IMR-90 (cell line): Measurements from ENCODE around the gene SLC38A9. TPM values are rescaled to one million over a fixed set of nuclear protein-coding genes. Genes with fewer than 3 reads are reported as not detected.

Source experiments
- ATAC-seq: fragments of 200-7000 bp; cut with Tn5 transposase; 2 replicates; pipeline ENCODE4 v1.9.1; 2020; ENCODE audit warnings: low read depth, mild to moderate bottlenecking, moderate library complexity
- BruUV-seq: library from RNA; stranded (reverse); fragments of 400-500 nt; replicated peaks from 2 replicates; lab custom pipeline; 2021; lab: Mats Ljungman, UMichigan
- CTCF ChIA-PET: fragments of 300-600 bp; formaldehyde crosslinking; extraction: SDS; loops from one replicate; lab custom pipeline; 2021; ENCODE audit warnings: antibody characterized with exemption; lab: Yijun Ruan, JAX
- POLR2A ChIA-PET: fragments of 300-600 bp; sonication (Branson Sonifier 250); formaldehyde crosslinking; loops from one replicate; lab custom pipeline; 2022; ENCODE audit warnings: antibody characterized with exemption; ENCODE audit not compliant: unreplicated experiment; lab: Charles Lee
- DNase-seq: peaks from one replicate; pipeline ENCODE4 v3.0.0; 2013
- H2AFZ ChIP-seq: replicated peaks from 2 replicates; pipeline ENCODE3; 2013; ENCODE audit warnings: low read length, mild to moderate bottlenecking; ENCODE audit not compliant: poor library complexity
- H2AK5ac ChIP-seq: 2 replicates; pipeline ENCODE4 v1.6.1; 2013; ENCODE audit warnings: low read depth, low read length, inconsistent platforms
- H2AK9ac ChIP-seq: replicated peaks from 2 replicates; pipeline ENCODE3; 2013; ENCODE audit warnings: mild to moderate bottlenecking, low read depth, low read length, moderate library complexity; ENCODE audit not compliant: poor library complexity
- H2BK120ac ChIP-seq: 2 replicates; pipeline ENCODE4 v1.6.1; 2013; ENCODE audit warnings: low read depth, low read length, inconsistent platforms
- H2BK15ac ChIP-seq: 3 replicates; pipeline ENCODE4 v1.6.1; 2013; ENCODE audit warnings: low read depth, low read length, inconsistent platforms
- H2BK20ac ChIP-seq: 2 replicates; pipeline ENCODE4 v1.6.1; 2013; ENCODE audit warnings: low read depth, mild to moderate bottlenecking, inconsistent platforms, low read length, moderate library complexity
- H2BK5ac ChIP-seq: 2 replicates; pipeline ENCODE4 v1.6.1; 2013; ENCODE audit warnings: mild to moderate bottlenecking, low read depth, low read length, inconsistent platforms; ENCODE audit not compliant: poor library complexity, severe bottlenecking
- H3K14ac ChIP-seq: replicated peaks from 2 replicates; pipeline ENCODE4 v1.6.1; 2013; ENCODE audit warnings: low read depth, low read length, inconsistent platforms
- H3K18ac ChIP-seq: 2 replicates; pipeline ENCODE4 v1.6.1; 2013; ENCODE audit warnings: low read depth, low read length, control low read depth
- H3K23ac ChIP-seq: 2 replicates; pipeline ENCODE4 v1.6.1; 2013; ENCODE audit warnings: low read depth, low read length, inconsistent platforms
- H3K27ac ChIP-seq: 2 replicates; pipeline ENCODE4 v1.5.1; 2013; ENCODE audit warnings: mild to moderate bottlenecking, control low read depth, low read length; ENCODE audit not compliant: insufficient read depth
- H3K27me3 ChIP-seq: 2 replicates; pipeline ENCODE4 v1.6.1; 2013; ENCODE audit warnings: low read length; ENCODE audit not compliant: control insufficient read depth, insufficient read depth
- H3K36me3 ChIP-seq: 2 replicates; pipeline ENCODE4 v1.6.1; 2013; ENCODE audit warnings: low read length, mixed read lengths; ENCODE audit not compliant: control insufficient read depth, insufficient read depth
- H3K4ac ChIP-seq: 2 replicates; pipeline ENCODE4 v1.6.1; 2013; ENCODE audit warnings: low read depth, low read length, inconsistent platforms
- H3K4me1 ChIP-seq: 2 replicates; pipeline ENCODE4 v1.6.1; 2013; ENCODE audit warnings: low read length, mixed read lengths; ENCODE audit not compliant: control insufficient read depth, insufficient read depth
- H3K4me2 ChIP-seq: 2 replicates; pipeline ENCODE4 v1.6.1; 2013; ENCODE audit warnings: low read depth, mild to moderate bottlenecking, control low read depth, low read length, moderate library complexity
- H3K4me3 ChIP-seq: 2 replicates; pipeline ENCODE4 v1.5.1; 2013; ENCODE audit warnings: low read depth, mild to moderate bottlenecking, control low read depth, low read length, moderate library complexity; ENCODE audit not compliant: insufficient read depth
- H3K56ac ChIP-seq: 2 replicates; pipeline ENCODE4 v1.6.1; 2013; ENCODE audit warnings: low read length, inconsistent platforms; ENCODE audit not compliant: insufficient read depth; ENCODE audit errors: extremely low read depth
- H3K79me1 ChIP-seq, 2 experiments: 2 replicates each; pipeline ENCODE4 v1.6.1; 2013; ENCODE audit warnings: low read length in 2 of 2, inconsistent platforms in 1 of 2, low read depth in 1 of 2
- H3K9ac ChIP-seq: 2 replicates; pipeline ENCODE4 v1.6.1; 2013; ENCODE audit warnings: low read depth, low read length, control low read depth
- H3K9me1 ChIP-seq: 2 replicates; pipeline ENCODE4 v1.6.1; 2013; ENCODE audit warnings: low read length, inconsistent platforms; ENCODE audit not compliant: insufficient read depth
- H3K9me3 ChIP-seq: 2 replicates; pipeline ENCODE4 v1.6.1; 2013; ENCODE audit warnings: low read length; ENCODE audit not compliant: control insufficient read depth, insufficient read depth
- H4K20me1 ChIP-seq: 2 replicates; pipeline ENCODE4 v1.6.1; 2013; ENCODE audit warnings: low read length, inconsistent platforms; ENCODE audit not compliant: insufficient read depth
- H4K5ac ChIP-seq: 2 replicates; pipeline ENCODE4 v1.6.1; 2013; ENCODE audit warnings: mild to moderate bottlenecking, low read depth, low read length, control low read depth
- H4K8ac ChIP-seq, 2 experiments: 2 replicates each; pipeline ENCODE4 v1.6.1; 2013; ENCODE audit warnings: low read depth in 2 of 2, low read length in 2 of 2, control low read depth in 1 of 2, inconsistent platforms in 1 of 2
- H4K91ac ChIP-seq: 2 replicates; pipeline ENCODE4 v1.6.1; 2013; ENCODE audit warnings: low read depth, low read length, inconsistent platforms; ENCODE audit not compliant: insufficient read depth
- CEBPB ChIP-seq: IDR thresholded peaks from 2 replicates; pipeline ENCODE4 v1.6.1; 2012; ENCODE audit warnings: low read depth, low read length, improper control_type of control experiment
- ELK1 ChIP-seq: fragments of 150-350 bp; IDR thresholded peaks from 2 replicates; pipeline ENCODE4 v1.6.1; 2016; ENCODE audit warnings: low read depth, mild to moderate bottlenecking, low read length, moderate library complexity, borderline replicate concordance
- FOS ChIP-seq: fragments of 150-350 bp; IDR thresholded peaks from 2 replicates; pipeline ENCODE4 v1.6.1; 2016; ENCODE audit warnings: low read depth, low read length
- MAZ ChIP-seq: IDR thresholded peaks from 2 replicates; pipeline ENCODE4 v1.6.1; 2012; ENCODE audit warnings: low read depth, mild to moderate bottlenecking, low read length, improper control_type of control experiment, moderate library complexity, borderline replicate concordance
- MXI1 ChIP-seq: IDR thresholded peaks from 2 replicates; pipeline ENCODE4 v1.6.1; 2012; ENCODE audit warnings: low read depth, mild to moderate bottlenecking, low read length, moderate library complexity, borderline replicate concordance
- SMC3 ChIP-seq: fragments of 150-350 bp; IDR thresholded peaks from 2 replicates; pipeline ENCODE4 v1.6.1; 2016; ENCODE audit warnings: low read depth, mild to moderate bottlenecking, antibody characterized with exemption, low read length, moderate library complexity
- whole genome bisulfite sequencing, 2 experiments: methylation state at CpG; one replicate each; pipeline versions ENCODE4 v1.1.5 to v1.1.7; 2013; ENCODE audit warnings: missing lambda C conversion rate in 2 of 2; ENCODE audit not compliant: insufficient read length in 1 of 2; ENCODE audit errors: extremely low coverage in 2 of 2; 5-methylcytosine and 5-hydroxymethylcytosine counted together
- dilution Hi-C: fragments of 300-500 bp; cut with HindIII; formaldehyde crosslinking; loops from one replicate; pipeline ENCODE4 v1.14.3; 2018; ENCODE audit warnings: low sequenced_read_pairs; ENCODE audit not compliant: unreplicated experiment
- in situ Hi-C: fragments of 300-500 bp; cut with MboI; formaldehyde crosslinking; loops from 3 replicates; pipeline ENCODE4 v1.14.3; 2019; ENCODE audit warnings: low sequenced_read_pairs, inconsistent platforms, mixed read lengths
- intact Hi-C: fragments of 100-400 bp; cut with micrococcal nuclease; formaldehyde crosslinking; loops from 2 replicates; pipeline ENCODE4 v1.10.0; 2022
- polyA plus RNA-seq, 3 experiments: library from polyadenylated mRNA; depleted of rRNA; stranded (reverse); fragments of >200 nt; gene quantifications; 2 replicates each; pipeline ENCODE4 v1.2.3, GENCODE V29; 2012; ENCODE audit warnings: low replicate concordance in 1 of 3
- total RNA-seq: library from RNA; depleted of rRNA; stranded (reverse); fragments of >200 nt; gene quantifications from 2 replicates; pipeline ENCODE4 v1.2.3, GENCODE V29; 2012
- TF ChIP-seq, protein P1 (sequence below): fragments of 150-350 bp; IDR thresholded peaks from 2 replicates; pipeline ENCODE4 v1.6.1; 2017; ENCODE audit warnings: mild to moderate bottlenecking, antibody characterized with exemption, low read length, low read depth

SLC38A9 gene
- total and polyA plus RNA-seq, 2 of the 4 experiments (the other 2 are of a cell fraction): 10.5 to 24.2 TPM

DNA sequence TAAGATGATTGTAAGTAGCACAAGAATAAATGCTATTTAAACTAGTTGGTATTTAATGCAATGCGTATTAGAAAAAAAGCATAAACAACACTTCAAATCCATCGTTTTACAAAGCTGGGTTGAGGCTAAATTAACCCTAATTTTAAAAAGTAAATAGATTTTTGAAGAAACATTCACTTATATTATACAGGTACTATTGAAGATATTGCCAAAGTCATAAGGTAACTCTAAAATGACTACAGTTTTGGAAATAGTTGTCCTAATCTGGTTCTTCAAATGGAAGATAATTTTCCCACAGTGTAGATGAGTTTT, 20.1 kb downstream of the SLC38A9 start:
- no peak overlapping the region for H3K4ac ChIP-seq
- no peaks in the 10 kb centered on the region; the same call in 1 of the 2 replicates for H3K4me1 ChIP-seq
- H3K4me2 ChIP-seq: no peak overlapping the region
- no peak overlapping the region for H3K18ac ChIP-seq
- in situ Hi-C loops (no loop called here), intact Hi-C loops (loop anchor here (5.0 kb wide), 3 partner anchors 270 to 520 kb away; partner anchors contain the start of gene CDC20B), dilution Hi-C loops (no loop called here)
- no peak overlapping the region for H4K8ac ChIP-seq
- peaks cover 3% of the 10 kb centered on the region; the same call in 1 of the 2 replicates for H4K20me1 ChIP-seq
- BruUV-seq: no TSS peak
- peaks cover 0 to 5% of the 10 kb centered on the region in 2 experiments; a peak in 1 of 4 replicates for H3K79me1 ChIP-seq
- no peak overlapping the region for H2BK20ac ChIP-seq
- H2BK120ac ChIP-seq: no peak overlapping the region
- H3K56ac ChIP-seq: no peak overlapping the region
- H2AK9ac ChIP-seq: no peak overlapping the region
- H4K5ac ChIP-seq: no peak overlapping the region
- no CpG with 5 or more reads among the region's 2 CpGs for WGBS, 2 experiments
- H3K27ac ChIP-seq: no peak overlapping the region
- ChIA-PET CTCF (interaction anchor here (0.7 to 1.5 kb wide), 8 partner anchors 14 to 324 kb away, joined by 3 to 4 read pairs (median 3); no protein-coding TSS in a partner anchor), POLR2A (no interaction called here)
- no peak overlapping the region for H3K14ac ChIP-seq
- no peak overlapping the region for H2BK5ac ChIP-seq
- no peak for ATAC-seq
- DNase-seq: no peak
- TF ChIP-seq MXI1 (no peak), ELK1 (no peak), FOS (no peak), SMC3 (no peak), CEBPB (no peak), MAZ (no peak)
- TF ChIP-seq, protein P1, sequence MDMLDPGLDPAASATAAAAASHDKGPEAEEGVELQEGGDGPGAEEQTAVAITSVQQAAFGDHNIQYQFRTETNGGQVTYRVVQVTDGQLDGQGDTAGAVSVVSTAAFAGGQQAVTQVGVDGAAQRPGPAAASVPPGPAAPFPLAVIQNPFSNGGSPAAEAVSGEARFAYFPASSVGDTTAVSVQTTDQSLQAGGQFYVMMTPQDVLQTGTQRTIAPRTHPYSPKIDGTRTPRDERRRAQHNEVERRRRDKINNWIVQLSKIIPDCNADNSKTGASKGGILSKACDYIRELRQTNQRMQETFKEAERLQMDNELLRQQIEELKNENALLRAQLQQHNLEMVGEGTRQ: no peak
- H3K9me3 ChIP-seq: no peaks in the 10 kb centered on the region
- H4K91ac ChIP-seq: no peak overlapping the region
- H3K27me3 ChIP-seq: no peaks in the 10 kb centered on the region
- no peak overlapping the region for H2AK5ac ChIP-seq
- no peak overlapping the region for H3K9ac ChIP-seq
- no peaks in the 10 kb centered on the region for H3K9me1 ChIP-seq
- no peak overlapping the region for H3K4me3 ChIP-seq
- H3K23ac ChIP-seq: no peak overlapping the region
- no peaks in the 10 kb centered on the region for H3K36me3 ChIP-seq
- no peak overlapping the region for H2BK15ac ChIP-seq
- H2AFZ ChIP-seq: no peak overlapping the region
